OCI-LY7 (cell line): Measurements from ENCODE around the gene RIN3. TPM values are rescaled to one million over a fixed set of nuclear protein-coding genes. Genes with fewer than 3 reads are reported as not detected.

Experiments used
- BruUV-seq: library from RNA; stranded (reverse); fragments of 400-500 nt; replicated peaks from 2 replicates; lab custom pipeline; 2021; lab: Mats Ljungman, UMichigan
- CTCF ChIA-PET: fragments of 300-600 bp; sonication (Branson Sonifier 250); formaldehyde crosslinking; loops from one replicate; lab custom pipeline; 2022; ENCODE audit warnings: antibody characterized with exemption; ENCODE audit not compliant: unreplicated experiment; lab: Charles Lee
- POLR2A ChIA-PET: fragments of 300-600 bp; sonication (Branson Sonifier 250); formaldehyde crosslinking; loops from one replicate; lab custom pipeline; 2022; ENCODE audit warnings: antibody characterized with exemption; lab: Charles Lee
- DNase-seq: peaks from one replicate; pipeline ENCODE4 v3.0.0-alpha.2; 2015; ENCODE audit warnings: low spot score
- H2AFZ ChIP-seq: fragments of 200-600 bp; sonication (generic), shearing (Covaris generic); 2 replicates; pipeline ENCODE4 v1.6.1; 2014; ENCODE audit warnings: mild to moderate bottlenecking, antibody characterized with exemption, low read length, moderate library complexity
- H3K27ac ChIP-seq: fragments of 200-600 bp; sonication (generic); 2 replicates; pipeline ENCODE4 v1.5.1; 2014; ENCODE audit warnings: mixed run types, low read depth, mild to moderate bottlenecking, moderate library complexity, low read length, inconsistent platforms; ENCODE audit not compliant: poor library complexity, severe bottlenecking
- H3K36me3 ChIP-seq: fragments of 200-600 bp; sonication (generic); 2 replicates; pipeline ENCODE4 v1.6.1; 2014; ENCODE audit warnings: mild to moderate bottlenecking, antibody characterized with exemption, low read length, moderate library complexity, mixed read lengths; ENCODE audit not compliant: insufficient read depth
- H3K4me1 ChIP-seq: fragments of 200-600 bp; sonication (generic); 2 replicates; pipeline ENCODE4 v1.5.1; 2014; ENCODE audit warnings: mild to moderate bottlenecking, low read length; ENCODE audit not compliant: insufficient read depth, poor library complexity, severe bottlenecking
- H3K4me2 ChIP-seq: fragments of 200-600 bp; sonication (generic); 2 replicates; pipeline ENCODE4 v1.6.1; 2014; ENCODE audit warnings: mild to moderate bottlenecking, low read length
- H3K4me3 ChIP-seq: fragments of 200-600 bp; sonication (generic); 2 replicates; pipeline ENCODE4 v1.5.1; 2014; ENCODE audit warnings: mild to moderate bottlenecking, low read depth, low read length; ENCODE audit not compliant: poor library complexity, severe bottlenecking
- H3K79me2 ChIP-seq: fragments of 200-600 bp; sonication (generic); 2 replicates; pipeline ENCODE4 v1.6.1; 2016; ENCODE audit warnings: low read depth, mild to moderate bottlenecking, low read length, moderate library complexity, mixed read lengths; ENCODE audit not compliant: insufficient read depth
- H3K9me2 ChIP-seq: fragments of 200-600 bp; sonication (generic); 2 replicates; pipeline ENCODE4 v1.6.1; 2016; ENCODE audit warnings: mild to moderate bottlenecking, low read length, mixed read lengths; ENCODE audit not compliant: insufficient read depth
- H3K9me3 ChIP-seq: fragments of 200-600 bp; sonication (generic); 2 replicates; pipeline ENCODE4 v1.6.1; 2014; ENCODE audit warnings: mild to moderate bottlenecking, mixed run types, low read length, mixed read lengths
- H4K20me1 ChIP-seq: fragments of 200-600 bp; sonication (generic); 2 replicates; pipeline ENCODE4 v1.6.1; 2014; ENCODE audit warnings: mild to moderate bottlenecking, antibody characterized with exemption, low read length, moderate library complexity, mixed read lengths; ENCODE audit not compliant: insufficient read depth
- EZH2phosphoT487 ChIP-seq: fragments of 200-600 bp; sonication (generic); IDR thresholded peaks from 2 replicates; pipeline ENCODE4 v1.6.1; 2018; ENCODE audit warnings: low read depth, borderline replicate concordance, mild to moderate bottlenecking, mixed run types, antibody characterized with exemption, low read length, moderate library complexity, mixed read lengths
- intact Hi-C: fragments of 100-400 bp; cut with micrococcal nuclease; formaldehyde crosslinking; loops from one replicate; pipeline ENCODE4 v1.10.0; 2022; ENCODE audit not compliant: unreplicated experiment
- total RNA-seq, 2 experiments: library from RNA; depleted of rRNA in 1 of 2; stranded (reverse); fragments of >200 nt in 1 of 2; shearing (Covaris generic) in 1 of 2; gene quantifications; 2 replicates each; pipeline ENCODE4 v1.2.3, GENCODE V29; 2014 to 2022
- TF ChIP-seq, protein P1 (sequence below): fragments of 200-600 bp; sonication (generic); conservative IDR thresholded peaks from 2 replicates; pipeline ENCODE4 v1.5.1; 2014; ENCODE audit warnings: mild to moderate bottlenecking, antibody characterized with exemption, low read length, moderate library complexity, mixed read lengths

The RIN3 gene
- total RNA-seq, 2 experiments from 2014 or later = not detected

GRCh38 chr14:92490239-92490959 is 23.2 kb upstream of the RIN3 start:
- intact Hi-C loops = no loop called here
- H3K36me3 ChIP-seq = no peaks in the 10 kb centered on the region
- H3K4me2 ChIP-seq = no peak overlapping the region
- BruUV-seq = no TSS peak
- H4K20me1 ChIP-seq = no peaks in the 10 kb centered on the region
- H3K9me2 ChIP-seq = no peaks in the 10 kb centered on the region
- H3K4me3 ChIP-seq = no peak overlapping the region
- H3K27ac ChIP-seq = no peak overlapping the region
- DNase-seq = no peak
- H3K79me2 ChIP-seq = no peaks in the 10 kb centered on the region
- ChIA-PET CTCF (no interaction called here), POLR2A (interaction anchor here (0.6 kb wide), 1 partner anchor 421 kb away, joined by 3 read pairs; no protein-coding TSS in a partner anchor)
- H2AFZ ChIP-seq = no peak overlapping the region
- H3K4me1 ChIP-seq = no peaks in the 10 kb centered on the region
- H3K9me3 ChIP-seq = no peaks in the 10 kb centered on the region
- TF ChIP-seq EZH2phosphoT487 = no peak
- TF ChIP-seq, protein P1, sequence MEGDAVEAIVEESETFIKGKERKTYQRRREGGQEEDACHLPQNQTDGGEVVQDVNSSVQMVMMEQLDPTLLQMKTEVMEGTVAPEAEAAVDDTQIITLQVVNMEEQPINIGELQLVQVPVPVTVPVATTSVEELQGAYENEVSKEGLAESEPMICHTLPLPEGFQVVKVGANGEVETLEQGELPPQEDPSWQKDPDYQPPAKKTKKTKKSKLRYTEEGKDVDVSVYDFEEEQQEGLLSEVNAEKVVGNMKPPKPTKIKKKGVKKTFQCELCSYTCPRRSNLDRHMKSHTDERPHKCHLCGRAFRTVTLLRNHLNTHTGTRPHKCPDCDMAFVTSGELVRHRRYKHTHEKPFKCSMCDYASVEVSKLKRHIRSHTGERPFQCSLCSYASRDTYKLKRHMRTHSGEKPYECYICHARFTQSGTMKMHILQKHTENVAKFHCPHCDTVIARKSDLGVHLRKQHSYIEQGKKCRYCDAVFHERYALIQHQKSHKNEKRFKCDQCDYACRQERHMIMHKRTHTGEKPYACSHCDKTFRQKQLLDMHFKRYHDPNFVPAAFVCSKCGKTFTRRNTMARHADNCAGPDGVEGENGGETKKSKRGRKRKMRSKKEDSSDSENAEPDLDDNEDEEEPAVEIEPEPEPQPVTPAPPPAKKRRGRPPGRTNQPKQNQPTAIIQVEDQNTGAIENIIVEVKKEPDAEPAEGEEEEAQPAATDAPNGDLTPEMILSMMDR = no peak

- CTCF ChIA-PET = no interaction called here
- Histone ChIP-seq H2AFZ (no peak overlapping the region), H3K9me3 (no peaks in the 10 kb centered on the region), H3K4me3 (no peak overlapping the region), H3K9me2 (no peaks in the 10 kb centered on the region), H3K27ac (no peak overlapping the region), H3K36me3 (no peaks in the 10 kb centered on the region), H3K79me2 (no peaks in the 10 kb centered on the region), H3K4me2 (no peak overlapping the region), H3K4me1 (no peaks in the 10 kb centered on the region), H4K20me1 (no peaks in the 10 kb centered on the region)
- POLR2A ChIA-PET = no interaction called here
- no peak for DNase-seq
- no TSS peak for BruUV-seq
- intact Hi-C loops = no loop called here
- TF ChIP-seq EZH2phosphoT487 = no peak
- TF ChIP-seq, protein P1 = no peak
Measured at GRCh38 chr14:92491782-92492181, 21.8 kb upstream of the RIN3 start.

DNA sequence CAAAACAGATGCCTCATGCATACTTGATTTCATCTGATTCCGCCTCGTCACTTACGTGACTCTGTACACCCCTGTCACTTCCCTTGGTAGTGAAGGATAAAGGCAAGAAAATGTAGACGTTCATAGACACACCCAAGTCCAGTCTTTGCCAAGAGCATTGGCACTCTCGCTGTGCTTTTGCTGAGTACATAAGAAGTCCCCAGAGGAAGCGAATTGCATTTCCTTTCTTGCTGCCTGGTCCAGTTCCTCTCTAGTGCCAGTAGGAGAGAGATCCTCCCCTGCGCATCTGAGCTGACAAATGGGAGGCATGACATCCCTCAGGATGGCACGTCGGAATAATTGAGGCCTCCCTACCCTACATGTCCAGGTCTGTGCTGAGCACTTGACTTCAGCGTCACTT is 21.3 kb upstream of the RIN3 start:
- no peaks in the 10 kb centered on the region for H3K9me3 ChIP-seq
- no peaks in the 10 kb centered on the region for H3K79me2 ChIP-seq
- no peak overlapping the region for H2AFZ ChIP-seq
- no peak overlapping the region for H3K4me3 ChIP-seq
- no peaks in the 10 kb centered on the region for H3K9me2 ChIP-seq
- no peak for DNase-seq
- H3K4me1 ChIP-seq = no peaks in the 10 kb centered on the region
- H4K20me1 ChIP-seq = no peaks in the 10 kb centered on the region
- no TSS peak for BruUV-seq
- no peak overlapping the region for H3K4me2 ChIP-seq
- intact Hi-C loops = no loop called here
- POLR2A ChIA-PET = no interaction called here
- no peak overlapping the region for H3K27ac ChIP-seq
- TF ChIP-seq, protein P1 = no peak
- no peak for TF ChIP-seq EZH2phosphoT487
- no peaks in the 10 kb centered on the region for H3K36me3 ChIP-seq
- CTCF ChIA-PET = no interaction called here
